Erythroblast (primary cell): Measurements from ENCODE around the gene KAT6B.

Experiments used
- GATA1 ChIP-seq: IDR thresholded peaks from 2 replicates; pipeline ENCODE4 v1.6.1; 2011; ENCODE audit warnings: low read depth, mild to moderate bottlenecking, control low read depth, low read length, moderate library complexity
- POLR2A ChIP-seq: IDR thresholded peaks from 2 replicates; pipeline ENCODE4 v1.6.1; 2011; ENCODE audit warnings: mild to moderate bottlenecking, low read length

GRCh38 chr10:74981831-74982633 lies 155.6 kb downstream of the KAT6B start:
- no peak for TF ChIP-seq POLR2A
- no peak for TF ChIP-seq GATA1
